ENCODE measurements around the gene CMC4.

The CMC4 gene

GRCh38 chrX:155055494-155055893, 15.4 kb downstream of the CMC4 start:
- DNase-seq (ENCODE audit: insufficient read length, low spot score) = no peak
- FAIRE-seq = peak; percentile 37

- no peak for FAIRE-seq
- no peak for DNase-seq (ENCODE audit: insufficient read length, low spot score)
Observed at GRCh38 chrX:155054255-155054654, 16.7 kb downstream of the CMC4 start.

- FAIRE-seq (no peak), DNase-seq (ENCODE audit: insufficient read length, low spot score) (no peak)
Observed at GRCh38 chrX:155053656-155054055, 17.3 kb downstream of the CMC4 start.

- DNase-seq (ENCODE audit: insufficient read length, low spot score) = no peak
Observed at GRCh38 chrX:155052738-155053498, 18.0 kb downstream of the CMC4 start.

GRCh38 chrX:155048977-155049619, 21.8 kb downstream of the CMC4 start:
- FAIRE-seq (peak; percentile 52), DNase-seq (ENCODE audit: insufficient read length, low spot score) (no peak)

More at GRCh38 chrX:155052738-155053498, 18.0 kb downstream of the CMC4 start:
- no peak for FAIRE-seq

- DNase-seq (ENCODE audit: insufficient read length, low spot score) (no peak), FAIRE-seq (no peak)
Observed at GRCh38 chrX:155046811-155047528, 24.0 kb downstream of the CMC4 start.

GRCh38 chrX:155046129-155046810, 24.7 kb downstream of the CMC4 start:
- DNase-seq (ENCODE audit: insufficient read length, low spot score) = no peak
- FAIRE-seq = no peak

- DNase-seq (ENCODE audit: insufficient read length, low spot score) (no peak), FAIRE-seq (no peak)
Observed at GRCh38 chrX:155035688-155036087, 35.2 kb downstream of the CMC4 start.

GRCh38 chrX:155031657-155032056, 39.3 kb downstream of the CMC4 start:
- FAIRE-seq (no peak), DNase-seq (ENCODE audit: insufficient read length, low spot score) (no peak)

GRCh38 chrX:155028877-155029291, 42.1 kb downstream of the CMC4 start:
- FAIRE-seq (no peak), DNase-seq (ENCODE audit: insufficient read length, low spot score) (no peak)

GRCh38 chrX:155028129-155028528, 42.8 kb downstream of the CMC4 start:
- no peak for FAIRE-seq
- no peak for DNase-seq (ENCODE audit: insufficient read length, low spot score)

GRCh38 chrX:155027509-155028066, 43.3 kb downstream of the CMC4 start:
- FAIRE-seq (no peak), DNase-seq (ENCODE audit: insufficient read length, low spot score) (no peak)

- DNase-seq (ENCODE audit: insufficient read length, low spot score) (peak; percentile 25), FAIRE-seq (peak; percentile 100)
Observed at GRCh38 chrX:155026727-155027508, 44.0 kb downstream of the CMC4 start, which contains the start of gene FUNDC2. Gene FUNDC2, plus strand, starts transcription at chrX:155026844. Its CDS starts 95 bp downstream, at chrX:155026939.

- FAIRE-seq (no peak), DNase-seq (ENCODE audit: insufficient read length, low spot score) (no peak)
Observed at GRCh38 chrX:155026420-155026726, 44.6 kb downstream of the CMC4 start.

GRCh38 chrX:155023907-155024833, 46.8 kb downstream of the CMC4 start:
- DNase-seq (ENCODE audit: insufficient read length, low spot score) (no peak), FAIRE-seq (no peak)

- DNase-seq (ENCODE audit: insufficient read length, low spot score) (no peak), FAIRE-seq (no peak)
Observed at GRCh38 chrX:155022585-155022984, 48.4 kb downstream of the CMC4 start, which contains the start of gene F8. Gene F8, minus strand, starts transcription at chrX:155022723. Its CDS starts 171 bp downstream, at chrX:155022552.

GRCh38 chrX:155020591-155020990, 50.3 kb downstream of the CMC4 start:
- FAIRE-seq (no peak), DNase-seq (ENCODE audit: insufficient read length, low spot score) (no peak)
